Upper lobe of right lung (tissue), 1 donor: Measurements from ENCODE around the gene PIGU. TPM values are rescaled to one million over a fixed set of nuclear protein-coding genes. Genes with fewer than 3 reads are reported as not detected.

Experiments used
- ATAC-seq: fragments of 200-7000 bp; cut with Tn5 transposase; one replicate; pipeline ENCODE4 v1.9.1; 2020; ENCODE audit warnings: mild to moderate bottlenecking, moderate library complexity
- DNase-seq: peaks from one replicate; pipeline ENCODE4 v3.0.0-alpha.2; 2020
- H3K27ac ChIP-seq: fragments of 200-600 bp; one replicate; pipeline ENCODE4 v1.8.0; 2022
- H3K27me3 ChIP-seq: fragments of 200-600 bp; one replicate; pipeline ENCODE4 v1.8.0; 2022; ENCODE audit warnings: mild to moderate bottlenecking
- H3K36me3 ChIP-seq: fragments of 200-600 bp; one replicate; pipeline ENCODE4 v1.8.0; 2022
- H3K4me1 ChIP-seq: fragments of 200-600 bp; one replicate; pipeline ENCODE4 v1.8.0; 2022
- H3K4me3 ChIP-seq: fragments of 200-600 bp; one replicate; pipeline ENCODE4 v1.8.0; 2022; ENCODE audit warnings: mild to moderate bottlenecking
- H3K9me3 ChIP-seq: fragments of 200-600 bp; one replicate; pipeline ENCODE4 v1.8.0; 2022
- intact Hi-C: fragments of 100-400 bp; cut with DNase I; formaldehyde crosslinking; loops from one replicate; pipeline ENCODE4 v1.11.0; 2022
- total RNA-seq: library from RNA; stranded (reverse); fragmentation: NEBNext Ultra II Directional; extraction: Animal tissue kit (Norgen Biotek cat#: 25700); gene quantifications from one replicate; pipeline ENCODE4 v1.2.1, GENCODE V29; 2021
- TF ChIP-seq, protein P1 (sequence below): fragments of 200-600 bp; IDR thresholded peaks from one replicate; pipeline ENCODE4 v1.8.0; 2022; ENCODE audit warnings: antibody characterized with exemption
- donor health status: DM: no; HTN: yes; CAD: no; lungs with severe emphysema.

PIGU gene
- total RNA-seq, 1 donor from 2014 or later = 13.2 TPM

DNA sequence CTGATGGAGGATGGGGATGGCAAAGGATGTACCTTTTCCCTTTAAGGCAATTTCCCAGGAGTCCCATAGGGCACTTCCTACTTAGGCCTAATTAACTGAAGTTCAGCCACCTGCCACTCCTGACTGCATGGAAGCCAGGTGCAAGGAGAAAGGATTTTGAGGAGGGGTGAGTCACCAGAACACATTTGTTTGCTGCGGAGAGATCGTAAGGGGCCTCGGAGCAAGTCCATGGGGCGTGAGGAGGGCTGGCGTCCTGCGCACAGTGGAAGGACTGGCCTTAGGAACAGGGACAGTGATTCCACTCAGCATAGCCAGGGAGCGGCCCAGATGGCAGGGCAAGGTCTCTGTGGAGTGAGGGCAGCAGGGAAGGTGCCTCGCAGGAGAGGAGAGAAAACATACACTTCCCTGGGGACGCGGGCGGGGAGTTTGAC, 130.1 kb downstream of the PIGU start:
- TF ChIP-seq, protein P1, sequence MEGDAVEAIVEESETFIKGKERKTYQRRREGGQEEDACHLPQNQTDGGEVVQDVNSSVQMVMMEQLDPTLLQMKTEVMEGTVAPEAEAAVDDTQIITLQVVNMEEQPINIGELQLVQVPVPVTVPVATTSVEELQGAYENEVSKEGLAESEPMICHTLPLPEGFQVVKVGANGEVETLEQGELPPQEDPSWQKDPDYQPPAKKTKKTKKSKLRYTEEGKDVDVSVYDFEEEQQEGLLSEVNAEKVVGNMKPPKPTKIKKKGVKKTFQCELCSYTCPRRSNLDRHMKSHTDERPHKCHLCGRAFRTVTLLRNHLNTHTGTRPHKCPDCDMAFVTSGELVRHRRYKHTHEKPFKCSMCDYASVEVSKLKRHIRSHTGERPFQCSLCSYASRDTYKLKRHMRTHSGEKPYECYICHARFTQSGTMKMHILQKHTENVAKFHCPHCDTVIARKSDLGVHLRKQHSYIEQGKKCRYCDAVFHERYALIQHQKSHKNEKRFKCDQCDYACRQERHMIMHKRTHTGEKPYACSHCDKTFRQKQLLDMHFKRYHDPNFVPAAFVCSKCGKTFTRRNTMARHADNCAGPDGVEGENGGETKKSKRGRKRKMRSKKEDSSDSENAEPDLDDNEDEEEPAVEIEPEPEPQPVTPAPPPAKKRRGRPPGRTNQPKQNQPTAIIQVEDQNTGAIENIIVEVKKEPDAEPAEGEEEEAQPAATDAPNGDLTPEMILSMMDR = no peak
- Histone ChIP-seq H3K9me3 (no peaks in the 10 kb centered on the region), H3K4me1 (no peaks in the 10 kb centered on the region), H3K36me3 (peaks cover 4% of the 10 kb centered on the region), H3K4me3 (no peak overlapping the region), H3K27me3 (no peaks in the 10 kb centered on the region), H3K27ac (no peak overlapping the region)
- ATAC-seq = no peak
- no peak for DNase-seq
- intact Hi-C loops = no loop called here

DNA sequence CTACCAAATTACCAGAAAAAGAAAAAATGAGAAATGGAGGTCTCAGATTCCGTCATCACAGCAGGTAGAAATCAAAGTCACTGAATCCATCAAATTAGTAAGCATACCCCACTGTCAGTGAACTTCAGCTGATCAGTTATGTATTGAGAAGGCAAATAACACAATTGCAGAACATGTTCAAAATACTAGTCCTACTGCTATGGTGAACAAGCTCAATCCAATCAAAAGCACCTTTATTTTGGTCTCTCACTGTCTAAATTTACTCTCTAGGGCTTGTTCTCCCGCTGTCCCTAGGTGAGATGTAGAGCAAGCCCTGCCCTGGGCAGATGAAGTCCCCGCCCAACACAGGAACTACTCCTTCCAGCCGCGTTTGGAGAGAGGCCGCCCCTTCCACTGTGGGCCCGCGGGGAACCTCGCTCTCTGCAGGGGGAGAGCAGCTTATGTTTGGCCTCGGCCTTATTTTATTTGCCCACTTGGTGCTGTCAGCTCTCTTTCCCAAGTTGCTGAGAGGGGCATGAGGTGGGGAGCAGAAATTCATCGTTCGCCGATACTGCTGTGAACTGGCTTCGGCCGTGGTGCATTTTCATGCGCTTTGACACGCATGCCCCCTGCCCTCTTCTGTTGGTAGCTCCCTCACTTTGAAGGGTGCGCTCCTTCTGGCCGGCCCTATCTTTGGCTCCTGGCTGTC, 132.6 kb downstream of the PIGU start:
- Histone ChIP-seq H3K4me3 (peak overlapping the region; percentile 16), H3K36me3 (peaks cover 28% of the 10 kb centered on the region), H3K4me1 (no peaks in the 10 kb centered on the region), H3K9me3 (no peaks in the 10 kb centered on the region), H3K27ac (no peak overlapping the region), H3K27me3 (no peaks in the 10 kb centered on the region)
- ATAC-seq (peak; percentile 74), DNase-seq (no peak)
- intact Hi-C loops = no loop called here
- TF ChIP-seq, protein P1 = no peak

DNA sequence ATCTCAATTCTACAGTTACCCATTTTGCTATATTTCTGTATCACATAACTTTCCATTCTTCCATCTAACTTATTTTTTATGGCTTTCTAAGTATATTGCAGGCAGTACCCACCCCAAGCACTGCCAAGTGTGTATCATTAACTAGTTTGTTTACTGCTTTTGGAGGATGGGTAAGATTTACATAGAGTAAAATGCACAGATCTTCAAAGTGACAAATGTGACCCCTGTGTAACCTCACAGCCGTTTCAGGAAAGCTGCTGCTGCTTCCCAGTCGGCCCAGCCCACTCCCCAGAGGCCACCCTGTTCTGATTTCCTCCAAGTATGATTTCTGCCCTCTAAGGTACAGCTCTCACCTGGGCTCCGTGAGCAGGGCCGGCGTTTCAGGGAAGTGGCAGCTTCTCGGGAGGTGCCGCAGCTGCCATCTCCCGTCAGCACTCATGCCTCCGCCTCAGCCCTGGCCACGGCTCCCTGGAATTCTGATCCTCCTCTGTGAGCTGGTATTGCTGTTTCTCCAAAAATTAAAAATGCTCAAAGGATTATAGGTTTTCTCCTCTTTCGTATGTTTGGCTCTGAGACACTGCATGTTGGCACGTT, 133.3 kb downstream of the PIGU start:
- ATAC-seq = no peak
- intact Hi-C loops = no loop called here
- DNase-seq = no peak

DNA sequence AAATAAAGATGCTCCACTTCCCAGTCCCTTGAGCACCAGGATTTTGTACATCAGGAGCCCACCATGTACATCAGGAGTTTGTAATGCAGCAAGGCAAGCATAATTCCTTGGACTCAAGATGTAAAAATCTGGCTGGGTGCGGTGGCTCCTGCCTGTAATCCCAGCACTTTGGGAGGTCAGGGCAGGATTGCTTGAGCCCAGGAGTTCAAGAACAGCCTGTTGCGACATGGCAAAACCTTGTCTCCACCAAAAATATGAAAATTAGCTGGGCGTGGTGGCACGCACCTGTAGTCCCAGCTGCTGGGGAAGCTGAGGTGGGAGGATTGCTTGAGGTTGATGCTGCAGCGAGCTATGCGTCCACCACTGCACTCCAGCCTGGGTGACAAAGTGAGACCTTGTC, 134.5 kb downstream of the PIGU start:
- intact Hi-C loops = no loop called here
- no peaks in the 10 kb centered on the region for H3K9me3 ChIP-seq
- H3K4me3 ChIP-seq = no peak overlapping the region
- peaks cover 5% of the 10 kb centered on the region for H3K4me1 ChIP-seq
- no peak overlapping the region for H3K27ac ChIP-seq
- TF ChIP-seq, protein P1 = no peak
- no peaks in the 10 kb centered on the region for H3K27me3 ChIP-seq
- ATAC-seq (no peak), DNase-seq (no peak)
- peaks cover 42% of the 10 kb centered on the region for H3K36me3 ChIP-seq

More for the DNA sequence above, 133.3 kb downstream of the PIGU start:
- Histone ChIP-seq H3K27ac (no peak overlapping the region), H3K36me3 (peaks cover 35% of the 10 kb centered on the region), H3K9me3 (no peaks in the 10 kb centered on the region), H3K4me3 (no peak overlapping the region), H3K27me3 (no peaks in the 10 kb centered on the region), H3K4me1 (peaks cover 3% of the 10 kb centered on the region)
- TF ChIP-seq, protein P1 = no peak

DNA sequence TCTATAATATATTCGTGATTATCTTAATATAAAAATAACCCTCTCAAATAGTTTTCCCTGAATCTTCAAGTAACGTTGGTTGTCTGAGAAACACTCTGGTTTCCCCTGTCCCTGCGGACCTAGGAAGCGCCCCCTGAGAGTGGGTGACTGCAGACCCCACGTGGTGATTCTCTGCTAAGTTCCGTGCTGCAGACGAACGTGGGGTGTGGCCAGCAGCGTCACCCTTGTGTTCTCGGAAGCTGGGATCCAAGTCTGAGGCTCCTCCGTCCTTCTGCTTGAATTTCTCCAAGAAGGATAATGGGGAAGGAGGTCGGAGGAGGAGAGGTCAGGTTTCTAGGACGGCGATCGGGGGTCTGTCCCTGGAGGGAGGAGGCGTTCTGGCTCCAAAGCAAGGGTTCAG, 135.0 kb downstream of the PIGU start:
- Histone ChIP-seq H3K4me1 (peaks cover 5% of the 10 kb centered on the region), H3K4me3 (no peak overlapping the region), H3K27me3 (no peaks in the 10 kb centered on the region), H3K9me3 (no peaks in the 10 kb centered on the region), H3K27ac (no peak overlapping the region), H3K36me3 (peaks cover 47% of the 10 kb centered on the region)
- intact Hi-C loops = no loop called here
- no peak for DNase-seq
- ATAC-seq = no peak
- TF ChIP-seq, protein P1 = no peak
